ENCODE data around the gene PTGIR.

PTGIR gene

DNA sequence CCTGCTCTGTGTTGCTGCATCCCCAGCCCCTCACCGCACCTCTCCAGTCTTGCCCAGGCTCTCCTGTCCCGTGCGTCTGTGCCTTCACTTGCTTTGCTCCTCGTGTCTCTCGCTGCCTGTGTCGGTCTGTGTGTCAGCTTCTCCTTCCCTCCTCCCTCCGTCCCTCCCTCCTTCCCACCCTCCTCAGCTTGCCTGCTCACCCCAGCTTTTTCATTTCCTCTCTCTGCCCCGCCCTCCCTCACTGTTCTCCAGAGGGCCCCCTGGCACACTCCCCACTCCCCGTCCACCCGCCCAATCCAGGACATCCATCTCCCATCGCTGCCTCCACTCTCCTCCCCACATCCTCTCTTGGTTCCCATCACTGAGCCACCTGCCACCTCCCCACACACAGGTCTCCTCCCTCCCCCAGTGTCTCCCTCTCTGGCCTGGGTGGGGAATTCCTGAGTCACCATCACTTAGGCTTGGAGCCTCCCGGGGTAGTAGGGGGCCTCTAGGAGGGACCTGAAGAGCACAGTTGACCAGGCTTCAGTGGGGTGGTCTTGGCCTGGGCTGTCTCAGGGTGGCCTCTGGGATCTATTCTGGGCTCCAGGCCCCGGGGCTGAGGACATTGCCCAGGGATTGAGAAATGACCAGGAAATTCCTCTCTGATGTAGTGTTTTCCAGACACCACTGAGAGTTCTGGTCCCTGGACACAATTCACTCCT, at the start of gene PTGIR:
Gene PTGIR (minus strand): TSS at position 132 of the 704 bp plus-strand sequence. CDS start 864 bp downstream, outside the sequence.
- DNase-seq (ENCODE audit: low spot score): peak; percentile 93

DNA sequence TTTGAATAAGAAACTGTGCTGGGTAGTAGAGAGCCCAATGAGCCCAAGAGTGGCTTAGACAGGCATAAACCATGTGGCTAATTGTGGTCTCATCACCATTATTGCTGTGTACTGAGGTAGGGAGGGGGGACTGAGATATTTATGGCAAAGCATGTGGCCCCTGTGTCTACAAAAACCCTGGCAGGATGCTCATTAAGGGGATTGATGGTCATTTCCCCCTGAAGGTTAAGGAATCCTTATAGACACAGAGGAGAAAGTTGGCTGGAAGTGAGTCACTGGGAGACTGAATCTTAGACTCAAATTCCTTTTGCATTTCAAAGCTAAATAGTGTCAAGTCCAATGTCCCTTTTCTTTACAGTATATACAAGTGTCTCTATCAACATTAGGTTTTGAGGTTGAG, 45.9 kb upstream of the PTGIR start:
- peak; percentile 60 for DNase-seq (ENCODE audit: low spot score)

- no peak for DNase-seq (ENCODE audit: low spot score)
Measured at GRCh38 chr19:46668662-46669061, 43.8 kb upstream of the PTGIR start.

GRCh38 chr19:46665072-46665471, 40.2 kb upstream of the PTGIR start:
- no peak for DNase-seq (ENCODE audit: low spot score)

- peak; percentile 84 for DNase-seq (ENCODE audit: low spot score)
Measured at GRCh38 chr19:46661735-46662592, 37.1 kb upstream of the PTGIR start.

GRCh38 chr19:46661020-46661731, 36.3 kb upstream of the PTGIR start, which contains the start of gene DACT3:
DACT3 (minus strand) TSS chr19:46661182; CDS start chr19:46661064, 118 bp downstream.
- DNase-seq (ENCODE audit: low spot score): peak; percentile 99

GRCh38 chr19:46660551-46661019, 35.7 kb upstream of the PTGIR start:
- DNase-seq (ENCODE audit: low spot score): no peak

DNA sequence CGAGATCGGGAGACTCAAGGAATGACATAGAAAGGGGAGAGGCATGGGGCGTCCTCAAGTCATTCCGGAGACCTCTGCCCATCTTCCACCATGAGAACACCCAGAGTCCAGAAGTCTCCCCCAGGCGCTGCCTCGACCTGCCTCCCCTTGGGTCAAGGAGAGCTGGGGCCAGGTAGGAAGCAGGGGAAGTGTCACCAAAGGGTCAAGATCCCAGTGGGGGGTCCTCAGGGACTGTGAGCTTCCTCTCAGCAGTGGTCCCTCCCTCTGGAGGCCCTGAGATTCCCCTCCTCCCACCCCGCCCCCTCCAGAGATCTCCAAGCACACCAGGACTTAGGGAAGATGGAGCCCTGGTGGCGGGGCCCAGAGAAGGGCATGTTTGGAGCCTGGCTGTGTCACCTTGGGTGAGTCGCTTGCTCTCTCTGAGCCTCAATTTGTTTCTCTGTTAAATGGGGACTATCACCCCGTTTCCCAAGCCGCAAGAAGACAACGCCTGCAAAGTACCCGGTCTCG, 35.2 kb upstream of the PTGIR start:
- DNase-seq (ENCODE audit: low spot score): peak; percentile 51

DNA sequence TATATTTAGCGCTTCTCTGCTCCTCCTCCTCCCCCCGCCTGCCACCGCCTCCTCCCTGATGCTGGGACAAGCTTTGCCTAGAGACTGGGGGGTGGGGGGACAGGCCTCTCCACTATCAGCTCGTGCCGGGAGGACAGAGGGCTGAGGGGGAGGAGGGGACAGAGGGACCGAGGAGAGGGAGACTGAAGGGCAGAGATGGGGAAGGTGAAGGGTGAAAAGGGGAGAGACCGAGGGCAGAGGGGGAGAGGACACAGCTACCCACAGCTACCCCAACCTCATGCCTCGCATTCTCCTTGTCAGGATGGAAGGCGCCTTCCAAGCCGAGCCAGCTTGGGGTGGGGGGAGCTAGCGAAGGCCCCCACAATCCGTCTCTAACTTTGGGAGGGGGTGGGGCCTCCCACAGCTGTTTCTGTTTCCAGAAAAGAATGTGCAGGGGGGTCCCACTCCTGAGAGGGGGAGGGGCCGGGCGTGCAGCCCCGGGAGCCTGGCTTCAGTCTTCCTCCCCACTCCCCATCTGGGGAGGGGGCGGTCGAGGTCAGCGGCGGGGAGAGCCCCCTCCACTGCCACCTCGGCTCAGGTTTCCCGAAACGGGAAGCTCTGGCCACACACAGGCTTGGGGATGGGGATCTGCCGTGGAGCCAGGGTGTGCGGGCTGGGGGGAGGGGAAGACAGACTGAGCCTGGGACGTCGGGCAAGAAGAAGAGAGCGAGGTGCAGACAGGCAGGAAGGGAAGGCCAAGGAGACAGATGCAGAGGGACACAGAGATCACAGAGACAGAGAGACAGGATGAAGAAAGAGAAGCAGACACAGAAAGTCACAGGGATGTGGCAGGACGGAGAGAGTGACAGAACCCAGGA, 34.5 kb upstream of the PTGIR start:
- DNase-seq (ENCODE audit: low spot score): peak; percentile 77

DNA sequence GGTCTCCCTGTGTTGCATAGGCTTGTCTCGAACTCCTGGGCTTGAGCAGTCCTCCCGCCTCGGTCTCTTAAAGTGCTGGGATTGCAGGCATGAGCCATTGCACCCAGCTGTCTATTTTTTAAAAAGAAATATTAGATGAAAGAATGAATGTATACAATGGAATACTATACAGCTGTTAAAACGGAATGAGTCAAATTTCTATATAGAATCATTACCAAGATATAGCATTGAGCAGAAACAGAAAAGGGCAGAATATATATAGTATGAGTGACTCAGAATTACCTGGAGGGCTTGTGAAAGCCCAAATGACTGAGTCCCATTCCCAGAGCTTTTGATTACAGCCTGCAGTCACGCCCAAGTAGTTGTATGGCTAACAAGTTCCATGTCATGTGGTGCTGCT, 31.7 kb upstream of the PTGIR start:
- DNase-seq (ENCODE audit: low spot score): no peak

DNA sequence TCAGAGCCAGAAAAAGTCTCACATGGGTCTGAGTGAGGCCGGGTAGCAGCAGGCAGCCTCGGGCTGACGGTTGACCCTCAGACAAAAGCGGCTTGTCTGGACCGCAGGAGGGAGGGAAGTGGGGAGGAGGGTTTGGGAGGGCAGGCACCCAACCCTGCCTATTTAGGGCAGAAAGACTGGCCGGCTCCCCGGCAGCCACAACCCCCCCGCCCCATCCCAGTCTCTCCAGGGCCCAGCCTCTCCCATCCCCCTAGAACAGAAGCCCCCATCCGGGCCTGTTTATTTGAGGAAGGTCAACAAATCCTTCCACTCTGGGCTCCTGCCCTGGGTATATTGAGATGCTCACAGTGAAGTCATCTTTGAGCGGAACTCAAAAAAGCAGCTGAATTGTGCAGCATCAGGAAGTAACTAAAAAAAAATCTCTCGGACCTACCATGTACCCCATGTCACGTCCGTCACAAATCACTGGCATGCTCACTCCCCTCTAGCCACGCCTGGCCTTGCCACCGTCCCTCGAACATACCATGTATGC, 29.8 kb upstream of the PTGIR start:
- no peak for DNase-seq (ENCODE audit: low spot score)

GRCh38 chr19:46650445-46650844, 25.6 kb upstream of the PTGIR start:
- DNase-seq (ENCODE audit: low spot score): no peak

- no peak for DNase-seq (ENCODE audit: low spot score)
Measured at GRCh38 chr19:46648961-46649960, 24.4 kb upstream of the PTGIR start.

DNA sequence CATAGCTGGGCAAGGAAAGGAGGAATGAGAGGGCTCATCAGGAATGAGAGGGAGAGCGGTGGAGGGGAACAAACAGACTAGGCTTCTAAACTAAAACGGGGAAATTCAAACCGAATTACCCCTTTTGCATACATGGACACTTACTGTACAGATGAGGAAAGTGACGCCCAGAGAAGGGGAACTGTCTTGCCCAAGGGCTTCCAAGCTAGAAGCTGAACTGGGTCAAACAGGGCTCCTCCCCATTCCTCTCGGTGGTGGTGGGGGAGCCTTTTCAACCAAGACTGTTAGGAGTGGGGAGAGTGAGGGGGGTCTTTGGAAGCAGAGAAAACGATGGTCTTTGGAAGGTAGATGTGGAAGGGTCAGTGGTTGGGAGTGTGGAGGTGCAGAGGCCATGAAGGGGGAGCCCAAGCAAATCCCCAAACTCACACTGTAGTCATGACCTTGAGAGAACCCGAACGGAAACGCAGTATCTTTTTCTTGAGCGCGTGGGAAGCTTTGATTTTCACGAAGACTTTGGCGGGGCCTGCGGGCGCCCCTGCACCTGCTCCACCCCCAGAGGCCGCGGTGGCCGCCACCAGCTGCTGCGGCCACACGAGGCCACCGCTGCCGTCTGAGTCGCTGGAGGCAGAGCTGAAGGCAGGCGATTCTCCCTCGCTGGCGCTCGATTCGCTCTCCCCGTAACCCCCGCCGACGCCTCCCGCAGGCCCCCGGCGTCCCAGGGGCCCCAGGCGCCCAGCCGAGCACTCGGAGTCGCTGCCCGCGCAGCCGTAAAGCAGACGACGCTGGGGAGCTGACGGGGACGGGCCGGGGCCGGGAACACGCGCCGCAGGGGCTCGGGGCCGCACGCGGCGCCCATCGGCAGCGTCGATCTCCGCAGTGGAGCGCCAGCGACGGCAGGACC, 23.4 kb upstream of the PTGIR start:
- DNase-seq (ENCODE audit: low spot score): no peak

DNA sequence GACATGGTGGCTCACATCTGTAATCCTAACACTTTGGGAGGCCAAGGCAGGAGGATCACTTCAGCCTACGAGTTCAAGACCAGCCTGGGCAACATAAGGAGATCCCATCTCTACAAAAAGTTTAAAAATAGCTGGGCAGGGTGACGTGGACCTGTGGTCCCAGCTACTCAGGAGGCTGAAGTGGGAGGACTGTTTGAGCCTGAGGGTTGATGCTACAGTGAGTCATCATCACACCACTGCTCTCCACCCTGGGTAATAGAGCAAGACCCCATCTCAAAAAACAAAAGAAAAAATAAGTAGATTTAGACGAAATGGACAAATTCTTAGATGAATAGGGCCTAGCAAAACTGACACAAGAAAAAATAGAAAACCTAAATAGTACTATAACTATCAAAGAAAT, 21.5 kb upstream of the PTGIR start:
- DNase-seq (ENCODE audit: low spot score): no peak

DNA sequence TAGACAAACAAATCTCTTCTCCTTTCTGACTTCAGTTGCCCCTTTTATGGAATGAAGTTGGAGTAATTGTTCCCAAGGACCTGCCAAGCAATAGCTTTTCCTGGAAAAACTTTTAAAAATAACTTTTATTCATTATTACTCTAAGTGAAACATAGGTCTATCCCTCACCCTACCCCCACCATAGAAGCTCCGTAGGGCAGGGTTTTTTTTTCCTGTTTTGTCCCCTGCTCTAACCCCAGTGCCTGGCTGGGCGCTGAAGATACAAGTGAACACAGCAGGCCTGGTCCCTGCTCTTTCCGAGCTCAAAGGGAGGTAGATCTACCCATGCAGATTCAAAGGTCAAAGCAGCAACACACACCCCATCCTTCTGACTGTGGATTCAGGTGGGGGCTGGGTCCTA, 19.8 kb upstream of the PTGIR start:
- DNase-seq (ENCODE audit: low spot score): no peak

DNA sequence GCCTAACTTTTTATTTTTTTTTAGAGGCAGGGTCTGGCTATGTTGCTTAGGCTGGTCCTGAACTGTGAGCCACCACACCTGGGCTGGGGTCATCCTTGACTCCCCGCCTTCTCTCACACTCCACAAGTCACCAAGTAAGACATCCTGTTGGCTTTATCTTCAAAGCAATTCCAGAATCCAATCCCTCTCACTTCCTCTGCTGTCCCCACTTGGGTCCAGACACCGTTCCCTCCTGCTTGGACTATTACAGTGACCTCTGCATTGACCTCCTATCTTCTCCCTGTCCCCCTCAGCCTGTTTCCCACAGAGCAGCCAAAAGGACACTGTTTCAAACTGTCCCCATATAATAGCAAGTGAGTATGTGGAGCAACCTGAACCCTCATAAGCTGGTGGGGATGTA, 15.8 kb upstream of the PTGIR start:
- DNase-seq (ENCODE audit: low spot score): no peak

DNA sequence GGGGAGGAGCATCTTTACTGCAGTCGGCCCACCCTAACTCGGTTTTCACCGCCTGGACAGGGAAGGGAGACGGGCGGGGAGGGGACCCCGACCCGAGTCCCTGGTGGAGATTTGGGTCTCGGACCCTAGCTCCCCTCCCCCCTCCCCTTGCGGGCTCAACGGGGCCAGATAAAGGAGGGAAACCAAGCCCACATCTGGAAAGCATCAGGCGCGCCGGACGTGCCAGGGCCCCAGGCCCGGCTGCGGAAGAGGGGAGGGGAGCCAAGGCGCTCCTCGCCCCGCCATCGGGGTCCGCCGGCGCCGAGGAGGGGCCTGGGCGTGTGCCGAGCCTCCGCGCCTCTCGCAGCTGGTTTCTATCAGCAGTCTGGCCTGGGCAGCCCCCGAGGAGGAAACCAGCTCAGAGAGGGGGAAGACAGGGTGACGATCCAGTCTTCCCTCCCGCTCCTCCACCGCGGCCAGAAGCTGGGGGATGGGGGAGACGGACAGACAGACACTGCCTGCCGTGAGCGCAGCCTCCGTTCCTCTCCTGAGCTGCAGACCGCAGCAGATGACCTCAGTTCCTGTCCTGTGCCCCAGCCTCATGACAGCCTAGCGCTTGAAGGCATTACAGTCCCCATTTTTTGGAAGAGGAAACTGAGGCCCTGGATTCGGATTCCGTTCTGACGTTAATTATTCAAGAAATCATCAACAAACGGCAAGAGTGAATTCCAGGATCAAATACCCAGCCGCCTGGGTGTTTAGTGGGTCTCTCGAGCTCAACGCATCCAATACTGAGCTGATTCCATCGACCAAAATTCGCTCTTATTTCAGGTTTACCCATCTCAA, 14.7 kb upstream of the PTGIR start:
- peak; percentile 83 for DNase-seq (ENCODE audit: low spot score)
